PC-9 (cell line): Measurements from ENCODE around the gene TMEFF2. TPM values are rescaled to one million over a fixed set of nuclear protein-coding genes. Genes with fewer than 3 reads are reported as not detected.

Source experiments
- BruUV-seq: library from RNA; stranded (reverse); fragments of 400-500 nt; replicated peaks from 2 replicates; lab custom pipeline; 2021; lab: Mats Ljungman, UMichigan
- CTCF ChIA-PET: fragments of 300-600 bp; sonication (Branson Sonifier 250); formaldehyde crosslinking; loops from one replicate; lab custom pipeline; 2022; ENCODE audit warnings: antibody characterized with exemption; lab: Charles Lee
- POLR2A ChIA-PET: fragments of 300-600 bp; sonication (Branson Sonifier 250); formaldehyde crosslinking; loops from one replicate; lab custom pipeline; 2022; ENCODE audit warnings: antibody characterized with exemption; ENCODE audit not compliant: unreplicated experiment; lab: Charles Lee
- DNase-seq, 2 experiments: peaks; one replicate each; pipeline versions ENCODE4 v3.0.0 to v3.0.0-alpha.2; 2015 to 2022; ENCODE audit warnings: mixed read lengths in 1 of 2
- H2AFZ ChIP-seq: fragments of 200-600 bp; sonication (generic); 2 replicates; pipeline ENCODE4 v1.8.1; 2017; ENCODE audit warnings: antibody characterized with exemption
- H3F3A ChIP-seq: fragments of 200-600 bp; sonication (generic); 2 replicates; pipeline ENCODE4 v1.8.1; 2017; ENCODE audit warnings: antibody characterized with exemption, mild to moderate bottlenecking, low read depth; ENCODE audit not compliant: insufficient read depth
- H3K27ac ChIP-seq: fragments of 200-600 bp; sonication (generic); 2 replicates; pipeline ENCODE4 v1.6.1; 2016; ENCODE audit warnings: mixed run types
- H3K27me3 ChIP-seq: fragments of 200-600 bp; sonication (generic); 2 replicates; pipeline ENCODE4 v1.6.1; 2016; ENCODE audit warnings: low read depth, mixed run types; ENCODE audit not compliant: insufficient read depth
- H3K36me3 ChIP-seq: fragments of 200-600 bp; sonication (generic); 2 replicates; pipeline ENCODE4 v1.6.1; 2016; ENCODE audit warnings: low read depth, mixed run types
- H3K4me1 ChIP-seq: fragments of 200-600 bp; sonication (generic); replicated peaks from 2 replicates; pipeline ENCODE4 v1.6.1; 2016; ENCODE audit warnings: mixed run types; ENCODE audit not compliant: insufficient read depth
- H3K4me2 ChIP-seq: fragments of 200-600 bp; sonication (generic); 2 replicates; pipeline ENCODE4 v1.6.1; 2017; ENCODE audit warnings: mixed run types
- H3K4me3 ChIP-seq: fragments of 200-600 bp; sonication (generic); 2 replicates; pipeline ENCODE4 v1.6.1; 2016; ENCODE audit warnings: mixed run types
- H3K79me2 ChIP-seq: fragments of 200-600 bp; sonication (generic); 2 replicates; pipeline ENCODE4 v1.6.1; 2017; ENCODE audit warnings: low read depth, mixed run types
- H3K9me2 ChIP-seq: fragments of 200-600 bp; sonication (generic); 2 replicates; pipeline ENCODE4 v1.8.1; 2017; ENCODE audit warnings: mild to moderate bottlenecking; ENCODE audit not compliant: insufficient read depth
- H3K9me3 ChIP-seq: fragments of 200-600 bp; sonication (generic); 2 replicates; pipeline ENCODE4 v1.8.1; 2016; ENCODE audit warnings: low read depth; ENCODE audit not compliant: insufficient read depth
- H4K20me1 ChIP-seq: fragments of 200-600 bp; sonication (generic); 2 replicates; pipeline ENCODE4 v1.8.1; 2017; ENCODE audit not compliant: insufficient read depth
- EZH2 ChIP-seq: fragments of 200-600 bp; sonication (generic); IDR thresholded peaks from 2 replicates; pipeline ENCODE4 v1.8.0; 2017; ENCODE audit warnings: antibody characterized with exemption, low read depth
- intact Hi-C: fragments of 100-400 bp; cut with micrococcal nuclease; formaldehyde crosslinking; loops from one replicate; pipeline ENCODE4 v1.10.0; 2022; ENCODE audit not compliant: unreplicated experiment
- total RNA-seq: library from RNA; stranded (reverse); gene quantifications from 2 replicates; pipeline ENCODE4 v1.2.3, GENCODE V29; 2021
- TF ChIP-seq, protein P1 (sequence below): fragments of 200-600 bp; sonication (generic); conservative IDR thresholded peaks from 2 replicates; pipeline ENCODE4 v1.6.1; 2017; ENCODE audit warnings: mixed run types, antibody characterized with exemption, mild to moderate bottlenecking, moderate library complexity

The TMEFF2 gene
- total RNA-seq, 1 experiment from 2014 or later: not detected

DNA sequence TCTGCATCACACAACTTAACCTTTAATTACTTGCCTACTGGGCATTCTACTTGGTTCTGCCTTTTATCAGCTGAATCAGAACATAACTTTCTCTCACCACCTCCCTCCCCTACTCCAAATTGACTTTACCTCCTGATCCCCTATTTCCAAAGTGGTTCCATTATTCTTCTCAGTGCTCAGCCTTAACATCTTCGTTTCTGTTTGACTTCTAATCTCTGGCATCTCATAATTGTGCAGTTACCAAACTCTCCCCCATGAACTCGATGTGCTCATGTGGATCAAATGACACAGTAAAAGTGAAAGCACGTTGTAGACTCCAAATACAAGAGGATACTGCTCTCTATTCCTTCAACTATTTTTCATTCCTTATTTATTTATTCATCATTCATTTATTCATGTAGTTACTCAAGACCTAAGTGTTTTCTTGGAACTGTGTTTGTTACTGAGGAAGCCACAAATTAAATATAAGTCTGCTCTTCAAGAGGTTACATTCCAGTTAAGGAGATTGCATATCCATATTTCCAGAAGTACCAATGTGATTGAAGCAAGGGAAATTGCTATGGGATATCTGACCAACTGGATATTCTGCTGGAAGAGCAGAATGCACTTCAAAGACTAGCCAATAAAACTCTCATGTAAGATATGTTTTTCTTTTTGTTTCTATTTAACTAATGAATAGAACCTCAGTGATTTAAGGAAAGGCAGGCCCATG is 158.8 kb downstream of the TMEFF2 start:
- CTCF ChIA-PET: no interaction called here
- Histone ChIP-seq H3K36me3 (no peaks in the 10 kb centered on the region), H3K27me3 (no peaks in the 10 kb centered on the region), H4K20me1 (no peaks in the 10 kb centered on the region), H3K27ac (no peak overlapping the region), H3K4me3 (no peak overlapping the region), H3K9me3 (no peaks in the 10 kb centered on the region), H3K4me1 (no peaks in the 10 kb centered on the region), H3K4me2 (peak overlapping the region; percentile 46; the same call in 1 of the 2 replicates), H2AFZ (peak overlapping the region; percentile 65), H3K79me2 (no peaks in the 10 kb centered on the region), H3F3A (no peaks in the 10 kb centered on the region), H3K9me2 (no peaks in the 10 kb centered on the region)
- no peak for DNase-seq
- no peak for TF ChIP-seq EZH2
- TF ChIP-seq, protein P1, sequence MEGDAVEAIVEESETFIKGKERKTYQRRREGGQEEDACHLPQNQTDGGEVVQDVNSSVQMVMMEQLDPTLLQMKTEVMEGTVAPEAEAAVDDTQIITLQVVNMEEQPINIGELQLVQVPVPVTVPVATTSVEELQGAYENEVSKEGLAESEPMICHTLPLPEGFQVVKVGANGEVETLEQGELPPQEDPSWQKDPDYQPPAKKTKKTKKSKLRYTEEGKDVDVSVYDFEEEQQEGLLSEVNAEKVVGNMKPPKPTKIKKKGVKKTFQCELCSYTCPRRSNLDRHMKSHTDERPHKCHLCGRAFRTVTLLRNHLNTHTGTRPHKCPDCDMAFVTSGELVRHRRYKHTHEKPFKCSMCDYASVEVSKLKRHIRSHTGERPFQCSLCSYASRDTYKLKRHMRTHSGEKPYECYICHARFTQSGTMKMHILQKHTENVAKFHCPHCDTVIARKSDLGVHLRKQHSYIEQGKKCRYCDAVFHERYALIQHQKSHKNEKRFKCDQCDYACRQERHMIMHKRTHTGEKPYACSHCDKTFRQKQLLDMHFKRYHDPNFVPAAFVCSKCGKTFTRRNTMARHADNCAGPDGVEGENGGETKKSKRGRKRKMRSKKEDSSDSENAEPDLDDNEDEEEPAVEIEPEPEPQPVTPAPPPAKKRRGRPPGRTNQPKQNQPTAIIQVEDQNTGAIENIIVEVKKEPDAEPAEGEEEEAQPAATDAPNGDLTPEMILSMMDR: no peak
- intact Hi-C loops: no loop called here
- BruUV-seq: no TSS peak
- POLR2A ChIA-PET: no interaction called here

DNA sequence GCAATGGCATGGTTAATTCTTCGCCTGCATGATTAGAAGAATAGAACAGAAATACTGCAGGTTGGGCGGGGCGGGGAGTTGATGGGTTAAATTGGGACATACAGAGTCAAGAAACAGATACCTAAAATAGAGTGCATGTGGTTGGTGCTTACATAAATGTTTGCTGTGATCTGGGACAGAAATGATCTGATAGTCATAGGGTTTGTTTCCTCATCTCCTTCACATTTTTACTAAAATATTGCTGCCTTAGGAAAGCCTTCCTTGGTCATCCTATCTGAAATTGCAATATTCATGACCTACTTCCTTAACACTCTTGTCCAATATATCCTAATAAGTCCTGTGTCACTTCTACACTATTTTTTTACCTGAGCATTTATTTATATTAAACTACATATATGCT is 163.9 kb downstream of the TMEFF2 start:
- DNase-seq: no peak
- no TSS peak for BruUV-seq

DNA sequence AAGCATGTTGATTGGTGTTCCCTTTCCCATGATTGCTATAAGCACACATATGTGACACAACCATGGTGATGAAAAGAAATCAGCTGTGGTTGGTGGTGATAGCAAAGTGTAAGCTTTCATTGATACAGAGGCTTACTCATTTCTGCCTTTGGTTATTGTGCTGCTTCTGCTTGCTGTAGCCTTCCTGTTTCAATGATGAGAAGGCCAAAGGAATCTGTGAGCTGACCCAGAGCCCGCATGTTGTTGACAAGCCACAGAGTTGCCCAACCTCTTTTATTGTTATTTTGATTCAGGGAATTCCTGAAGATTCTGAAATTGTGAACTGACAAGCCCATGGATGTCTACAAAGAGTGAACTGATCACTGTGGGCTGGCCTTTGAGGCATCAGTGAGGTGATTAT is 164.4 kb downstream of the TMEFF2 start:
- intact Hi-C loops: no loop called here
- H3K27me3 ChIP-seq: no peaks in the 10 kb centered on the region
- BruUV-seq: no TSS peak
- no peak for TF ChIP-seq EZH2
- TF ChIP-seq, protein P1: no peak
- no peaks in the 10 kb centered on the region for H4K20me1 ChIP-seq
- H3K36me3 ChIP-seq: no peaks in the 10 kb centered on the region
- ChIA-PET POLR2A (no interaction called here), CTCF (no interaction called here)
- H3K4me1 ChIP-seq: no peaks in the 10 kb centered on the region
- H3K4me3 ChIP-seq: no peak overlapping the region
- no peaks in the 10 kb centered on the region for H3K79me2 ChIP-seq
- no peak overlapping the region for H3K4me2 ChIP-seq
- no peaks in the 10 kb centered on the region for H3K9me3 ChIP-seq
- H3K9me2 ChIP-seq: no peaks in the 10 kb centered on the region
- no peak overlapping the region for H3K27ac ChIP-seq
- H2AFZ ChIP-seq: no peak overlapping the region
- no peaks in the 10 kb centered on the region for H3F3A ChIP-seq
- DNase-seq: no peak

More for the DNA sequence above, 163.9 kb downstream of the TMEFF2 start:
- no peaks in the 10 kb centered on the region for H3F3A ChIP-seq
- no peaks in the 10 kb centered on the region for H3K4me1 ChIP-seq
- no peak overlapping the region for H3K27ac ChIP-seq
- no peak for TF ChIP-seq EZH2
- TF ChIP-seq, protein P1: no peak
- no peak overlapping the region for H3K4me3 ChIP-seq
- ChIA-PET CTCF (no interaction called here), POLR2A (no interaction called here)
- H2AFZ ChIP-seq: no peak overlapping the region
- no peak overlapping the region for H3K4me2 ChIP-seq
- no peaks in the 10 kb centered on the region for H3K27me3 ChIP-seq
- no peaks in the 10 kb centered on the region for H3K9me2 ChIP-seq
- no peaks in the 10 kb centered on the region for H3K79me2 ChIP-seq
- intact Hi-C loops: no loop called here
- no peaks in the 10 kb centered on the region for H4K20me1 ChIP-seq
- H3K36me3 ChIP-seq: no peaks in the 10 kb centered on the region
- H3K9me3 ChIP-seq: no peaks in the 10 kb centered on the region
